Activated T-helper 1 cell treated with anti-CD3 and anti-CD28 coated beads, Interleukin-2, amount 50 U/mL, for 16 hours (primary cell): ENCODE data around the gene UPF1.
"Not testable (repeated sequence)": the region's sequence is repeated elsewhere in the genome, so short reads cannot be mapped to it uniquely, and the experiment has no call there.

Source experiments
- DNase-seq, 2 donors: peaks; one replicate each; pipeline ENCODE4 v3.0.0-alpha.2; 2020; ENCODE audit warnings: low read depth in 1 of 2, low spot score in 1 of 2

The UPF1 gene

DNA sequence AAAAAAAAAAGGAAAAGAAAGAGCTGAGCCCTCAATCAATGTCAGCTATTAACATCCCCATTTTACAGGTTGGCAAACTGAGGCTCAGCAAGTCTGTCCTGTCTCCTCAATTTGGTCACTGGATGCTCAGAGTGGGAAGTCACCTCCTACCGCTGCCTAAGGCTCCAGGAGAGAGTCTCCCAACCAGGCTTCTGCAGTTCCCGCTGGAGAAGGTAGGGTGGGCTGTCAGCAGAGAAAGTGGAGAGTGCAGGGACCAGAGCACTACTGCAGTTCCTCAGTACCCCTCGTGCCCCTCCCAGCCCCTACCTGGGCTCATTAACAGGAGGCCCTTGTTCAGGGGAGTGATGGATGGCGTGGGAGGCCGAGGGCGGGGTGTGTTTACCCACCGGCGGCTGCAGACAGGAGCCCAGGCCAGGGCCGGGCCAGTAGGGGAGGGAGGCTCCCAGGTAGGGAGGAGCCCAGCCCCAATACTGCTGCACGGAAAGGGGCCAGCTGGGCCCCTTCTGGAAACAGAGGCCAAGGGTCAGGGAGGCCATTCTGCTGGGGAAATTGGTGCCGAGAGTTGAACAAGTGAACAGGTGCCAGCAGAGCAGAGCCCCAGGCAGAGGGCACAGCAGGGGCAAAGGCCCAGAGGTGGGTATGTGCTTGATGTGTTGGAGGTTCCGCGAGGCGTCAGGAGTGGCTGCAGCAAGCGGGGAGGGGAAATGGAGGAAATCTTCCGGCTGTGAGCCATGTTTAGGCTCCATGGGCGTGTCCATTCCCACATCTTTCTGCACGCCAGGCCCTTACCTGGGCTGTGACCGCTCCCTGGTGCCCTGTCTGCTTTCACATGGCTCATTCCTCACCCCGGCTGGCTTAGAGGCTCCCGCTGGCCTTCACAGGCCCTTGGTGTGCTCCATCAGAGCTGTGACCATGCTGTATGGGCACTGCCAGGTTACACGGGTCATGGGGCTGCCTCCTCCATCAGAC is 33.1 kb upstream of the UPF1 start:
- no peak for DNase-seq

GRCh38 chr19:18799389-18799970 is 32.3 kb upstream of the UPF1 start:
- DNase-seq: no peak

DNA sequence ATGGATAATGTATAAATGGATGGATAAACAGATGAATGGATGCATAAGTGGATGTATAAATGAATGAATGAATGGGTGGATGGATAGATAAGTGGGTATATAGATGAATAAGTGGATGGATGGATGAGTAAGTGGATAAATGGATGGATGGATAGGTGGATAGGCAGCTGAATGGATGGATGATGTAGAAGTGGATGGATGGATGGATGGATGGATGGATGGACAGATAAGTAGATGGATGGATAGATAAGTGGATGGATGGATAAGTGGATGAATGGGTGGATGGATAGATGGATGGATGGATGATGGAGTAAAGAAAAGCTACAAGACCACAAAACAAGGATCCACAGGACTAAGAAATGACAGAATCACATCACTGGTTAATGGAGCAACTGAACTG is 31.7 kb upstream of the UPF1 start:
- no peak for DNase-seq

DNA sequence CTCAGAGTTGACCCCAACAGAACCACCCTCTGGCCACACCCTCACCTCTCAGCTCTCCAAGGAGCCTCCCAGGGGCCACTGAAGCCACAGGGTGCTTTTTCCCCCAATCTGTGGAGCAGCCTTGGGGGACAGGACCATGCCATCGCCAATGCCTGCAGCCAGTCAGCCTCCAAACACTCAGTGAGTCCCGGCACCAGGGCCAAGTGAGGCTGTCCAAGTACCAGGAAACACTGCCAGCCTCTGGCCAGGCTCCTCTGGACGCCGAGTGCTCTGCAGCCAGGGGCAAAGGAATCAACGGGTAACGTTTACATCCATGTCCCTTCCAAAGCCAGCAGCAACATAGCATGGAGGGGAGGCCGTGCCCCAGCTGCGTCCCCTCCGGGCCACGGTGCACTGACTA is 31.1 kb upstream of the UPF1 start:
- DNase-seq: no peak

DNA sequence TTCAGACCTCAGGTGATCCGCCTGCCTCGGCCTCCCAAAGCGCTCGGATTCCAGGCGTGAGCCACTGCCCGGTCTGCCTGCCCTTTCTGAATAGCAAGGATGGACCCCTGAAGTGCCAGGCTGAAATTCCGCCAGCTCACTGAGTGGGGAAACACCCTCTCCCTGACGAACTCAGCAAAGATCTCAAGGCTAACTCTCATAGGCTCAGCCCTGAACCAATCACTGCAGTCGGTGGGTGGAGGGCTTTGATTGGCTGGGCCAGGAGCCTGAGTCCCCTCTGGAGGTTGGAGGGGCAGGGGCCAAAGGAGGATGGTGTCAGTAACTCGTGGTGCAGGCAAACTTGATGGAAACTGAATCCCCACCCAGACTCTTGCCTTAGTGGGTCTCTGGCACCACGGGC is 29.4 kb upstream of the UPF1 start:
- DNase-seq: no peak

GRCh38 chr19:18803550-18804138 is 28.1 kb upstream of the UPF1 start:
- DNase-seq: no peak

DNA sequence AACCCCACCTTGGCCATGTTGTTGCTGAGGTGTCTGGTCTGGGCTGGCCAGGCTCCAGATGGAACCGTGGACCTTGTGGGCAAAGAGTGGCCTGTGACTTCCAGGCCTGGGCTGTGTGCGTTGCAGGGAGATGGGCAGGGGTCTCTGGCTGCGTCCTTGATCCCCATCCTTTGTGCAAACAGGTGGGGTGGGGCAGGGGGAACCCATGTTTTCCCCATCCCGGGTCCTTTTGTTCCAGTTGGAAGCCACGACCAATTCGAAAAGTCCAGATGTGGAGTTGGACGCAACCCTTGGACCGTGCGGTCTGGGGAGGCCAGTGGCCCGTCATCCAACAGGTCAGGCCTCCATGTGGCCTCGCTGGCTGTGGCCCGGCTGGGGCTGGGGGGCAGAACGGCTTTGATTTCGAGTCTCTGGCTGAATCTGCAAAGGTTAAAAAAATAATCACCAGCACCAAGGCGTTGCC is 27.6 kb upstream of the UPF1 start:
- DNase-seq: no peak

DNA sequence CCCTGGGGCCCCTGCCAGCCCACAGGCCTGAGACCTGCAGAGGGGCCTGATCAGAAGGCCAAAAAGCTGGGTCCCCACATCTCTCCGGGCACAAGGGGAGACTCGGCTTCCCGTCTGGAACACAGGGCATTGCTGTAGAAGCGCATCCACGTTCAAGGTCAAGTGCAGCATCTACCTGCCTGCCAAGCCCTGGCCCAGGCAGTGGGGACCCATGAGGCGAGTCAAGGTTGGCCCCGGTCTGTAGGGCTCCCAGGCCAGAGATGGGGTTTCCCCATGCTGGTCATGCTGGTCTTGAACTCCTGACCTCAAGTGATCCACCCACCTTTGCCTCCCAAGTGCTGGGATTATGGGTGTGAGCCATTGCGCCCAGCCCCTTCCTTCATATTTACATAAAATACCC is 27.1 kb upstream of the UPF1 start:
- DNase-seq: no peak

DNA sequence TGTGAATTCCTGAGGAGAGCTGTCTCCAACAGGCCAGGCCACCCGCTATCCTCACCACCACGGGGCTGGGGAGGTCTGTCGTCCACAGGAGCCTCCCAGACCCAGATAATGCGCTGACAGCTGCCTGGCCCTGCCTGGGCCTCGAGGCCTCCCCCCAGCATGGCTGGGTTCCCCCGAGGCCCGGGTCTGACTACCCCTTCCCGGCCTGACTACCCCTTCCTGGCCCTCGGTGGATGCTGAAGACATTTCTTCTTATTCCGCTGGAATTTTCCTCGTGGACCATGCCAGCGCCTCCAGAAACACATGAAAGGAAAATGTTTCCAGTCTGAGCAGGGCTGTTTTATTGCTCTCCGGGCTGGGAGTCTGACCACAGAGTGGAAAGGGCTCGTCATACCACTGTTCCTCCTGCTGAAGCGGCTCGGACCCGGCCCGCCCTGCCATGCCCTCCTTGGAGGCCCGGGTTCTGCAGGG is 23.9 kb upstream of the UPF1 start:
- DNase-seq: no peak

GRCh38 chr19:18809149-18809868 is 22.4 kb upstream of the UPF1 start:
- DNase-seq: no peak

- not testable (repeated sequence) for DNase-seq
These were observed 20.1 kb upstream of the UPF1 start for GRCh38 chr19:18811638-18812037.

DNA sequence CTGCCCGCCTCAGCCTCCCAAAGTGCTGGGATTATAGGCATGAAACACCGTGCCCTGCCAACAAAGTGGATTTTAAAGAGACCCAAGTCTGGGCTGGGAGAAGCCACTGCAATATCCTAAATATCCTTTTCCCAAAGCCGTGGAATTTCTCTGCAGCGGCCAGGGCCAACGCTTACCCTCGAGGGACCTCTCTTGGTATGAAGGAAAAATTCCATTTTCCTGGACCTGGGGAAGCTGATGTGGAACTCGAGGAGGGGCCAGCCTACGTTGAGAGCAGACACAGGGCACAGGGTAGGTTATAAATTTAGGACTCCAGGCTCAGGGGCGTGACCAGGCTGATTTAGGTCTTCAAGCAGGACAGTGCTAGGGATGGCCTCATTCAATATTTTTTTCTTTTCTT is 17.7 kb upstream of the UPF1 start:
- DNase-seq: no peak

DNA sequence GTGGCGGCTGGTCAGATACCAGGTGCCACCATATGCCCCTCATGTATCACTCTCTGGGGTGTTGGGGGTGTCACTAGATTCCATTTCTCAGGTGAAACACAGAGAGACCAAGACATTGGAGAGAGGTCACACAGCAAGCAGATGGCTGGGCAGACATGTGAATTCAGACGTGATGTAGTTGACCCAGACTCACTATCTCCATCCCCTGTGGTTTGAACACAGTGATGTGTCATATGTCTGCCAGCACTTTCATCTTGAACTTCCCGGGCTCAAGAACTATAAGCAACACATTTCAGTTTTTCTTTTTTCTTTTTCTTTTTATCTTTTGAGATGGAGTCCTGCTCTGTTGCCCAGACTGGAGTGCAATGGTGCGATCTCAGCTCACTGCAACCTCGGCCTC is 16.1 kb upstream of the UPF1 start:
- no peak for DNase-seq

DNA sequence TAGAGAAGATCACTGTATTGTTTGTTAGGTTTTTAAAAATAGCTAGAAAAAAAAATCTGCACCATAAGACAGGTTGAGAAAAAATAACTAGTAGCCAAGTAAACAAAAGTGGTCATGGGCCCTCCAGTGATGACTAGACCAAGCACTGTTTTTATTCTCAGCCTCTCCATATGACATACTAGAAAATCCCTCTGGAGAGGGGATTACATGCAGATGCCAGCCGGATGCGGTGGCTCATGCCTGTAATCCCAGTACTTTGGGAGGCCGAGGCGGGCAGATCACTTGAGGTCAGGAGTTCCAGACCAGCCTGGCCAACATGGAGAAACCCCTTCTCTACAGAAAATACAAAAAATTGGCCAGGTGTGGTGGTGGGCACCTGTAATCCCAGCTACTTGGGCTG is 15.1 kb upstream of the UPF1 start:
- DNase-seq: not testable (repeated sequence)

- no peak for DNase-seq
These were observed 14.2 kb upstream of the UPF1 start for GRCh38 chr19:18817574-18817973.

GRCh38 chr19:18828786-18829185 is 3.0 kb upstream of the UPF1 start:
- no peak for DNase-seq

- no peak for DNase-seq
These were observed 1.3 kb upstream of the UPF1 start for GRCh38 chr19:18830488-18830887.

- DNase-seq: no peak
These were observed 764 bp downstream of the UPF1 start for GRCh38 chr19:18832306-18833140.

DNA sequence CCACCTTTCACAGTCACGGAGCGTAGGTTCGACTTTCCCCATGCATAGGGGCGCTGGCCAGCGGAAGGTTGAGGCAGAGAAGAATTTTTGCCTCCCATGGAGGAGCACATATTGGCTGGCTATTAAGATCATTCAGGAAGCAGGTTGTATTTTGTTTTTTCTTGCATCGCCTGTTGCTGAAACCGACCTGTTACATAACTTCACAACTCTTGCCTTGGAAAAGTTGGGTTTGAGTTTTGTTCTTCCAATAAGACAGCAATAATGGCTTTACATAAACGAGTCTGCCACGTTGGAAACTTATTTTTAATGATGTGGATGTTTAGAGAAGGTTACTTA is 1.4 kb downstream of the UPF1 start:
- no peak for DNase-seq

DNA sequence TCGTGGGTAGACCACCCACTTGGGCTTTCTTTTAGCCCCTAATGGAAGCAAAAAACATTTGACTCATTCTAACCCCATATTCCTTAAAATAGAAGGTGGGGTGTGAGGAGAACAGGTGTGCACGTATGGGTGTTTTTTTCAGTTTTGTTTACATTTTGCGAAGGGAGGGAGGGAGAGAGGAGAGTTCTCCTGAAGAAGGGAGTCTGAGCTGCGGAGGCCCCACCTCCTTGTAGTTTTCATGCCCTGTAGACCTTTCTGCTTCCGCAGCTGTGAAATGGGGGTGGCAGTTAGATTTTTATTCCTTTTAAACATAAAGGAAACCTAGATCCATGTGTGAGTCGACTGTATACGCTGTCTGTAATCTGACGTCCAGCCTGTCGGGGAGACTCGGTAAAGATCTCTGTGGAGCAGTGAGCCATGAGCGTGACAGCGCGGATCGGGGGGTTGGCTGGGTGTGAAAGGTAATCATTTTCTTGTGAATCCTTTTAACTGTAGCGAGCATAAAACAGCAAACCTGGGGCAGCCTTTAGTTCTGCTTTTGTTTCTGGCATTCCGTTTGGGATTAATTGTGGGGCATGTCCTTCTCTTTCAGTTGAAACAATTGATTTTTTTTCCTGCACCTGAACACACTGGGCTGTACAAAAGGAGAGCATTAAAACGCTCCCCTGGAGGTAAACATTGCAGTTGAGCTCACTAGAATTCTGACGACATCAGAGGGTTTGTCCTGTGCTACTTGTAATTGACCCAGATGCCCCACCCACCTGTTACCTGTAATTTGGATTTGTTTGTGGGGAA is 2.3 kb downstream of the UPF1 start:
- DNase-seq: no peak
